Keratinocyte (primary cell): ENCODE results near the gene CXXC5.

ENCODE experiments used
- CTCF ChIP-seq, 3 experiments: IDR thresholded peaks in 1 of 3; conservative IDR thresholded peaks in 1 of 3; optimal IDR thresholded peaks in 1 of 3; 2 replicates in 2 of 3; 3 replicates in 1 of 3; pipeline versions ENCODE3 to v1.5.1; 2011; ENCODE audit warnings: low read length in 3 of 3, mild to moderate bottlenecking in 3 of 3, moderate library complexity in 2 of 3, control low read depth in 1 of 3, inconsistent platforms in 1 of 3; ENCODE audit not compliant: insufficient read depth in 2 of 3; ENCODE audit errors: extremely low read depth in 1 of 3
- EZH2 ChIP-seq: IDR thresholded peaks from one replicate; pipeline ENCODE4 v1.6.1; 2012; ENCODE audit warnings: inconsistent platforms, mild to moderate bottlenecking, low read length, moderate library complexity

GRCh38 chr5:139684350-139684880 is 36.3 kb downstream of the CXXC5 start:
- TF ChIP-seq CTCF (optimal IDR thresholded peaks at IDR 0.05 in 1 of 3, IDR thresholded peaks at IDR 0.05 in 1 of 3, conservative IDR thresholded peaks at IDR 0.05 in 1 of 3; ENCODE audit: extremely low read depth in 1 of 3, insufficient read depth in 2 of 3, low read length in 3 of 3) (no peak), EZH2 (no peak)
